ENCODE measurements around the gene DUS3L.

Gene DUS3L

DNA sequence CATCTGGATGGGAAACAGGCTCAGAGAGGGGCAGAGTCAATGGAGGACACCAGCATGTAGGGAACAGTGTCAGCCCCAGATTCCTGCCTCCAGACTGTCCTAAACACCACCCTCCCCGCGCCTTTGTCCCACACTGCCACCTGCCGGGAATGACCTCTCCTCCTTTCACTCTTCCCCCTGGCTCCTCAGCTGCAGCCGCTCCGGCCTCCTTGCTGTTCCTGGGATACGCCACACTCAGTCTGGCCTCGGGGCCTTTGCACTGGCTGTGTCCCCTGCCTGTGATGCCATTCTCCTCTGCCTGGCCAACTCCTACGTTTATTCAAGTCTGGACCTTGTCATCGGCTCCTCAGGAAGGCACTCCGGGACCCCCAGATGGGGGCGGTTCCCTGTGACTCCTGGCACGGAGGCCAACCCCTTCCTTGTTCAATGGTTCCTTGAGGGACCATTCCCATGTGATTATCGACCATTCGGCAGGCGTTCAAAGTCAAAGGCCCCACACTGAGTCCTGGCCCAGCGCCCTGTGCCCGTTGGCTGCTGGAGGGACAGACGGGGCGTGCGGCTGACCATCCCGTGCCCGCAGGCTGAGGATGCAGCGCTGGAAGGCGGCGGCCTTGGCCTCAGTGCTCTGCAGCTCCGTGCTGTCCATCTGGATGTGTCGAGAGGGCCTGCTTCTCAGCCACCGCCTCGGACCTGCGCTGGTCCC lies 32.8 kb upstream of the DUS3L start:
- Histone ChIP-seq H3K4me2 (ENCODE audit: low read length, poor library complexity, severe bottlenecking) (no peak overlapping the region), H3K4me3 (ENCODE audit: insufficient read depth in 1 of 2, low read depth in 1 of 2, low read length in 2 of 2) (no peak overlapping the region)

DNA sequence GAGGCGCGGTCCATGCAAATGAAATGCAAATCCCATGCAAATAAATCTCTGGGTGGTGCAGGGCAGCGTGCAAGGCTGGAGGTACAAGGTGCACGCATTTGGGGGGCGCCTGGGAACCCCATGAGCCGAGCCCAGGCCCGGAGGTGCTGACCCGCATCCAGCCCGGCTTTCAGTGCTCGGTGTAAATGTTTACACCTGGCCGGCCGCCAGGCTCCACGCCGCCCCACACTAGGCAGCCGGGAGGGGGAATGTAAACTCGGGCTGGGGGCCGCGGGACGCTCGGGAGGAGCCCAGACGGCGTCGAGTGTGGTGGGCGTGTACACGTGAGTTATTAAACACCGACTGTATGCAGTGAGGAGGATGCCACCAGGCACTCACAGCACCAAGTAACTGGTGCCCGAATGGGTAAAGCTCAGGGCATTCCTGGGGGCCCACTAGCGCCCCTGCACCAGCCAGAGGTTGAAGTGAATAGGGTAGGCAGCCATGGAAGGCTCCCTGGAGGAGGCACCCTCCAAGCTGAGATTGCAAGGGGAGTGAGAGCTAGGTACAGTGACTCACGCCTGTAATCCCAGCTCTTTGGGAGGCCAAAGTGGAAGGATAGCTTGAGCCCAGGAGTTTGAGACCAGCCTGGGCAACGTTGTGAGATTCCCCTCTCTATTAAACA lies 31.4 kb upstream of the DUS3L start:
- H3K4me1 ChIP-seq (ENCODE audit: control insufficient read depth, insufficient read depth, low read depth, low read length): peaks cover 11% of the 10 kb centered on the region
- no peak overlapping the region for H4K91ac ChIP-seq (ENCODE audit: low read length)
- H4K8ac ChIP-seq (ENCODE audit: low read length): no peak overlapping the region
- H3K4me3 ChIP-seq (ENCODE audit: insufficient read depth in 1 of 2, low read depth in 1 of 2, low read length in 2 of 2): no peak overlapping the region
- H2AK5ac ChIP-seq (ENCODE audit: low read length, severe bottlenecking): no peak overlapping the region
- no peaks in the 10 kb centered on the region for H3K36me3 ChIP-seq (ENCODE audit: control insufficient read depth in 1 of 2, insufficient read depth in 2 of 2, low read depth in 1 of 2, low read length in 2 of 2)
- no peak overlapping the region for H2BK5ac ChIP-seq (ENCODE audit: low read depth, low read length, poor library complexity, severe bottlenecking)
- 81% methylated on average over 29 of the region's 30 CpGs for WGBS
- H3K27me3 ChIP-seq (ENCODE audit: control insufficient read depth in 1 of 2, insufficient read depth in 1 of 2, low read length in 2 of 2): peaks cover 0 to 28% of the 10 kb centered on the region in 2 experiments
- no peak overlapping the region for H2AFZ ChIP-seq (ENCODE audit: low read depth, low read length)
- H2BK12ac ChIP-seq (ENCODE audit: low read length in 2 of 2): no peak overlapping the region
- no peak overlapping the region for H3K18ac ChIP-seq (ENCODE audit: low read depth in 1 of 2, low read length in 2 of 2)
- no peak overlapping the region for H3K4ac ChIP-seq (ENCODE audit: low read depth in 1 of 2, low read length in 2 of 2)
- no peak overlapping the region for H3K23ac ChIP-seq (ENCODE audit: low read length in 2 of 2)
- H3K14ac ChIP-seq (ENCODE audit: low read length in 2 of 2): no peak overlapping the region
- no peak for DNase-seq
- H3K9me3 ChIP-seq (ENCODE audit: control insufficient read depth, low read length): no peaks in the 10 kb centered on the region
- H3K4me2 ChIP-seq (ENCODE audit: low read length, poor library complexity, severe bottlenecking): no peak overlapping the region
- no peak overlapping the region for H3K27ac ChIP-seq (ENCODE audit: low read length, poor library complexity, severe bottlenecking)
- H2BK15ac ChIP-seq (ENCODE audit: low read depth, poor library complexity, severe bottlenecking): no peak overlapping the region
- no peak overlapping the region for H3K9ac ChIP-seq (ENCODE audit: low read length)
- no peaks in the 10 kb centered on the region for H3K79me1 ChIP-seq (replicated peaks; ENCODE audit: low read length, poor library complexity, severe bottlenecking)
- H2BK120ac ChIP-seq (ENCODE audit: low read depth, low read length): no peak overlapping the region

More for the DNA sequence above, 32.8 kb upstream of the DUS3L start:
- Histone ChIP-seq H3K79me1 (replicated peaks; ENCODE audit: low read length, poor library complexity, severe bottlenecking) (peaks cover 1% of the 10 kb centered on the region), H3K14ac (ENCODE audit: low read length in 2 of 2) (peak overlapping the region in 1 of 2 experiments; percentile 30), H2AFZ (ENCODE audit: low read depth, low read length) (no peak overlapping the region), H3K4me1 (ENCODE audit: control insufficient read depth, insufficient read depth, low read depth, low read length) (peaks cover 17% of the 10 kb centered on the region), H3K9me3 (ENCODE audit: control insufficient read depth, low read length) (no peaks in the 10 kb centered on the region), H2BK5ac (ENCODE audit: low read depth, low read length, poor library complexity, severe bottlenecking) (no peak overlapping the region), H2BK120ac (ENCODE audit: low read depth, low read length) (no peak overlapping the region), H3K18ac (ENCODE audit: low read depth in 1 of 2, low read length in 2 of 2) (no peak overlapping the region), H2AK5ac (ENCODE audit: low read length, severe bottlenecking) (no peak overlapping the region), H3K36me3 (ENCODE audit: control insufficient read depth in 1 of 2, insufficient read depth in 2 of 2, low read depth in 1 of 2, low read length in 2 of 2) (no peaks in the 10 kb centered on the region), H3K27ac (ENCODE audit: low read length, poor library complexity, severe bottlenecking) (no peak overlapping the region), H2BK12ac (ENCODE audit: low read length in 2 of 2) (no peak overlapping the region), H3K9ac (ENCODE audit: low read length) (no peak overlapping the region), H3K23ac (ENCODE audit: low read length in 2 of 2) (no peak overlapping the region), H2BK15ac (ENCODE audit: low read depth, poor library complexity, severe bottlenecking) (no peak overlapping the region), H4K8ac (ENCODE audit: low read length) (no peak overlapping the region), H3K4ac (ENCODE audit: low read depth in 1 of 2, low read length in 2 of 2) (no peak overlapping the region), H4K91ac (ENCODE audit: low read length) (no peak overlapping the region), H3K27me3 (ENCODE audit: control insufficient read depth in 1 of 2, insufficient read depth in 1 of 2, low read length in 2 of 2) (peaks cover 0 to 30% of the 10 kb centered on the region in 2 experiments)
- DNase-seq: peak; percentile 34
- 80% methylated on average over 30 of the region's 30 CpGs for WGBS

DNA sequence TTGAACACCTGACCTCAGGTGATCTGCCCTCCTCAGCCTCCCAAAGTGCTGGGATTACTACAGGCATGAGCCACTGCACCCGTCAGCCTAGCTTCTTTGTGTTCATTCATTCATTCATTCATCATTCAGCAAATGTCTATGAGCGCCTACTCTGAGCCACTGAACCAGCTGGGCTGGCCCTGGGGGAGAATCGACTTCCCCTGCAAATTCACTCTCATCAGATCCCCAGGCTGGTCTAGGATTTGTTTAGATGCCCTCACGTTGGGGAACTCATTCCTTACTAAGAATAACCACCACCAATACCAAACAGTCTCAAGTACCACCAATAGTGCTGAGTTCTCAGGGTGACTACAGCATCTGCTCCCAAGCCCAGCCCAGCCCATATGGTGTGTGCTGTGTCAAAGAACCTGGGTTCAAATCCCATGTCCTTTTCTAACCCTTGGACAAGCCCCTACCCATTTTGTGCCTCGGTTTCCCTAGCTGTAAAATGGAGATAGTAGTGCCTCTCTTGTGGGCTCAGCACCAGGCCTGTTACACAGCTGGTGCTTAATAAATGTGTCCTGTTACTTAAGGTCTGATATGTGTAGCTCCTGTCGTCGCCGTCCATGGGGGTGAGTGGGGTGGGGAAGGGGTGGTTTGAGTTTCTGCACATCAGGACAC lies 30.7 kb upstream of the DUS3L start:
- H2BK15ac ChIP-seq (ENCODE audit: low read depth, poor library complexity, severe bottlenecking): no peak overlapping the region
- no peak overlapping the region for H2AK5ac ChIP-seq (ENCODE audit: low read length, severe bottlenecking)
- no peaks in the 10 kb centered on the region for H3K36me3 ChIP-seq (ENCODE audit: control insufficient read depth in 1 of 2, insufficient read depth in 2 of 2, low read depth in 1 of 2, low read length in 2 of 2)
- H3K4me1 ChIP-seq (ENCODE audit: control insufficient read depth, insufficient read depth, low read depth, low read length): peaks cover 5% of the 10 kb centered on the region
- H3K4ac ChIP-seq (ENCODE audit: low read depth in 1 of 2, low read length in 2 of 2): no peak overlapping the region
- no peak overlapping the region for H4K91ac ChIP-seq (ENCODE audit: low read length)
- 76% methylated on average over 8 of the region's 8 CpGs for WGBS
- H3K27ac ChIP-seq (ENCODE audit: low read length, poor library complexity, severe bottlenecking): no peak overlapping the region
- H3K14ac ChIP-seq (ENCODE audit: low read length in 2 of 2): no peak overlapping the region
- peaks cover 0 to 26% of the 10 kb centered on the region in 2 experiments for H3K27me3 ChIP-seq (ENCODE audit: control insufficient read depth in 1 of 2, insufficient read depth in 1 of 2, low read length in 2 of 2)
- no peak overlapping the region for H3K18ac ChIP-seq (ENCODE audit: low read depth in 1 of 2, low read length in 2 of 2)
- DNase-seq: no peak
- no peak overlapping the region for H3K4me2 ChIP-seq (ENCODE audit: low read length, poor library complexity, severe bottlenecking)
- H4K8ac ChIP-seq (ENCODE audit: low read length): no peak overlapping the region
- H3K9me3 ChIP-seq (ENCODE audit: control insufficient read depth, low read length): no peaks in the 10 kb centered on the region
- no peak overlapping the region for H3K9ac ChIP-seq (ENCODE audit: low read length)
- no peaks in the 10 kb centered on the region for H3K79me1 ChIP-seq (replicated peaks; ENCODE audit: low read length, poor library complexity, severe bottlenecking)
- no peak overlapping the region for H2BK5ac ChIP-seq (ENCODE audit: low read depth, low read length, poor library complexity, severe bottlenecking)
- H2AFZ ChIP-seq (ENCODE audit: low read depth, low read length): no peak overlapping the region
- H2BK12ac ChIP-seq (ENCODE audit: low read length in 2 of 2): no peak overlapping the region
- no peak overlapping the region for H2BK120ac ChIP-seq (ENCODE audit: low read depth, low read length)
- H3K4me3 ChIP-seq (ENCODE audit: insufficient read depth in 1 of 2, low read depth in 1 of 2, low read length in 2 of 2): no peak overlapping the region
- no peak overlapping the region for H3K23ac ChIP-seq (ENCODE audit: low read length in 2 of 2)

DNA sequence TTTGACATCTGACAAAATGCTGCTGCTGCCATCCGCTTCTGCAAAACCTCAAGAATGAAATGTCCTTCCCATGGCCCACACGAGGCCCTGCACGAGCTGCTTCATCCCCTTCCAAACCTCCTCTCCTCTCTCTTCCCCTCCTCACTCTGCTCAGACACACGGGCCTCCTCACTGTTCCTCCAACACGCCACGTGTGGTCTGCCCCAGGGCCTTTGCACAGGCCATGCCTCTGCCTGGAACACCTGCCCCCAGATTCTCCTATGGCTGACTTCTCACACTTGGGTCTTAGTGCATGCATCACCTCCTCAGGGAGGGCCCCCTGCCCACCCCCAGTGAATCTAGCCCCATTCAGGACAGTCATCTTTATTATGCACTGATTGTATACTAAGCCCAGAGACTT lies 29.8 kb upstream of the DUS3L start:
- Histone ChIP-seq H3K14ac (ENCODE audit: low read length in 2 of 2) (no peak overlapping the region), H3K4ac (ENCODE audit: low read depth in 1 of 2, low read length in 2 of 2) (no peak overlapping the region), H3K23ac (ENCODE audit: low read length in 2 of 2) (no peak overlapping the region), H2AK5ac (ENCODE audit: low read length, severe bottlenecking) (no peak overlapping the region), H2BK5ac (ENCODE audit: low read depth, low read length, poor library complexity, severe bottlenecking) (no peak overlapping the region), H2BK120ac (ENCODE audit: low read depth, low read length) (no peak overlapping the region), H3K9me3 (ENCODE audit: control insufficient read depth, low read length) (no peaks in the 10 kb centered on the region), H3K4me2 (ENCODE audit: low read length, poor library complexity, severe bottlenecking) (no peak overlapping the region), H3K4me3 (ENCODE audit: insufficient read depth in 1 of 2, low read depth in 1 of 2, low read length in 2 of 2) (no peak overlapping the region), H3K36me3 (ENCODE audit: control insufficient read depth in 1 of 2, insufficient read depth in 2 of 2, low read depth in 1 of 2, low read length in 2 of 2) (no peaks in the 10 kb centered on the region), H3K27ac (ENCODE audit: low read length, poor library complexity, severe bottlenecking) (no peak overlapping the region), H3K18ac (ENCODE audit: low read depth in 1 of 2, low read length in 2 of 2) (no peak overlapping the region), H3K4me1 (ENCODE audit: control insufficient read depth, insufficient read depth, low read depth, low read length) (peaks cover 2% of the 10 kb centered on the region), H3K79me1 (replicated peaks; ENCODE audit: low read length, poor library complexity, severe bottlenecking) (no peaks in the 10 kb centered on the region), H3K9ac (ENCODE audit: low read length) (no peak overlapping the region), H3K27me3 (ENCODE audit: control insufficient read depth in 1 of 2, insufficient read depth in 1 of 2, low read length in 2 of 2) (peaks cover 0 to 23% of the 10 kb centered on the region in 2 experiments), H4K8ac (ENCODE audit: low read length) (no peak overlapping the region), H2AFZ (ENCODE audit: low read depth, low read length) (no peak overlapping the region), H2BK15ac (ENCODE audit: low read depth, poor library complexity, severe bottlenecking) (no peak overlapping the region), H2BK12ac (ENCODE audit: low read length in 2 of 2) (no peak overlapping the region), H4K91ac (ENCODE audit: low read length) (peak overlapping the region; percentile 39)
- 69% methylated on average over 6 of the region's 6 CpGs for WGBS
- no peak for DNase-seq
